SU-DHL-6 (cell line): ENCODE results near the gene ABCC4.

Source experiments
- H2AFZ ChIP-seq: fragments of 200-600 bp; sonication (generic); 2 replicates; pipeline ENCODE4 v1.6.1; 2014; ENCODE audit warnings: low read depth, mild to moderate bottlenecking, moderate library complexity, mixed read lengths, antibody characterized with exemption, low read length; ENCODE audit not compliant: severe bottlenecking
- H3F3A ChIP-seq: fragments of 200-600 bp; shearing (Covaris generic); 2 replicates; pipeline ENCODE4 v1.6.0; 2016; ENCODE audit warnings: antibody characterized with exemption, mild to moderate bottlenecking; ENCODE audit not compliant: insufficient read depth
- H3K27ac ChIP-seq: fragments of 200-600 bp; sonication (generic); 2 replicates; pipeline ENCODE4 v1.5.1; 2016; ENCODE audit warnings: low read depth, mild to moderate bottlenecking, low read length, moderate library complexity, mixed read lengths
- H3K27me3 ChIP-seq: fragments of 200-600 bp; sonication (generic), shearing (Covaris generic); 2 replicates; pipeline ENCODE4 v1.6.0; 2014; ENCODE audit warnings: mild to moderate bottlenecking, low read length
- H3K36me3 ChIP-seq: fragments of 200-600 bp; sonication (generic); 2 replicates; pipeline ENCODE4 v1.6.1; 2014; ENCODE audit warnings: mild to moderate bottlenecking, low read length, mixed read lengths
- H3K4me2 ChIP-seq: fragments of 300-600, 200-600 bp; shearing (Covaris generic), sonication (generic); 2 replicates; pipeline ENCODE4 v1.6.0; 2014; ENCODE audit warnings: low read length, low read depth, mild to moderate bottlenecking; ENCODE audit not compliant: poor library complexity, severe bottlenecking
- H3K4me3 ChIP-seq: fragments of 200-600 bp; sonication (generic); 2 replicates; pipeline ENCODE4 v1.5.1; 2014; ENCODE audit warnings: antibody characterized with exemption, low read length, mild to moderate bottlenecking, mixed read lengths; ENCODE audit not compliant: insufficient read depth, poor library complexity, severe bottlenecking
- H3K79me2 ChIP-seq: fragments of 200-600 bp; sonication (generic); 2 replicates; pipeline ENCODE4 v1.6.1; 2014; ENCODE audit warnings: mild to moderate bottlenecking, low read length, moderate library complexity; ENCODE audit not compliant: insufficient read depth
- H3K9ac ChIP-seq: fragments of 200-600 bp; sonication (generic); 2 replicates; pipeline ENCODE4 v1.7.0; 2014; ENCODE audit warnings: mild to moderate bottlenecking, low read length
- H3K9me2 ChIP-seq: fragments of 200-600 bp; sonication (generic); replicated peaks from 2 replicates; pipeline ENCODE4 v1.6.1; 2014; ENCODE audit warnings: low read length; ENCODE audit not compliant: insufficient read depth
- H3K9me3 ChIP-seq: fragments of 200-600 bp; sonication (generic); 2 replicates; pipeline ENCODE4 v1.6.1; 2014; ENCODE audit warnings: low read length, mixed read lengths; ENCODE audit not compliant: insufficient read depth
- H4K20me1 ChIP-seq: fragments of 200-600 bp; sonication (generic); 2 replicates; pipeline ENCODE4 v1.6.1; 2014; ENCODE audit warnings: low read depth, mild to moderate bottlenecking, antibody characterized with exemption, low read length, moderate library complexity, mixed read lengths
- EZH2phosphoT487 ChIP-seq: fragments of 200-600 bp; sonication (generic), shearing (Covaris generic); conservative IDR thresholded peaks from 2 replicates; pipeline ENCODE4 v1.6.1; 2018; ENCODE audit warnings: mild to moderate bottlenecking, antibody characterized with exemption, low read length, moderate library complexity, mixed read lengths
- TF ChIP-seq, protein P1 (sequence below): fragments of 200-600 bp; sonication (generic); IDR thresholded peaks from one replicate; pipeline ENCODE4 v1.5.1; 2017; ENCODE audit warnings: antibody characterized with exemption, mild to moderate bottlenecking, low read length, moderate library complexity; ENCODE audit not compliant: insufficient read depth, poor library complexity, severe bottlenecking

Gene ABCC4

DNA sequence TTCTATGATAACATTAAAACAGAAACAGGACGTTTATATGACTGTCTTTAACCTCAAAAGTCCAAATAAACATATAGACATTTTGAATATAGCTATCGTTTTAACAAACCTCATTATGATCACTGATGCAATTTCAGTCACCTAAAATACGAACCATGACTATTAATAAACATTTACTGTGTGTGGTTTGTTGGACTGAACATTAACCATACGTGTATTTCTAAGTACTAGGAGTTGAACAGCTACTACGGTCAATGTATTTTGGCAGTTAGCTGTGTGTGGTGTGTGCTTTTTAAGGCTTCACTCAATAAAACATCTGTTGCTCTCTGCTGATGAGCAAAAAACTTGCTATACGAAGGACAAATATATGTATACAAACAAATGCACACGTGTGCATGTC lies 281.4 kb downstream of the ABCC4 start:
- Histone ChIP-seq H3K36me3 (no peaks in the 10 kb centered on the region), H3K9me3 (no peaks in the 10 kb centered on the region), H3K79me2 (no peaks in the 10 kb centered on the region), H3F3A (no peaks in the 10 kb centered on the region), H3K27me3 (no peaks in the 10 kb centered on the region), H3K4me2 (no peak overlapping the region), H3K27ac (no peak overlapping the region), H3K9ac (no peak overlapping the region), H3K4me3 (no peak overlapping the region), H2AFZ (no peak overlapping the region), H3K9me2 (no peaks in the 10 kb centered on the region), H4K20me1 (no peaks in the 10 kb centered on the region)
- no peak for TF ChIP-seq EZH2phosphoT487
- TF ChIP-seq, protein P1, sequence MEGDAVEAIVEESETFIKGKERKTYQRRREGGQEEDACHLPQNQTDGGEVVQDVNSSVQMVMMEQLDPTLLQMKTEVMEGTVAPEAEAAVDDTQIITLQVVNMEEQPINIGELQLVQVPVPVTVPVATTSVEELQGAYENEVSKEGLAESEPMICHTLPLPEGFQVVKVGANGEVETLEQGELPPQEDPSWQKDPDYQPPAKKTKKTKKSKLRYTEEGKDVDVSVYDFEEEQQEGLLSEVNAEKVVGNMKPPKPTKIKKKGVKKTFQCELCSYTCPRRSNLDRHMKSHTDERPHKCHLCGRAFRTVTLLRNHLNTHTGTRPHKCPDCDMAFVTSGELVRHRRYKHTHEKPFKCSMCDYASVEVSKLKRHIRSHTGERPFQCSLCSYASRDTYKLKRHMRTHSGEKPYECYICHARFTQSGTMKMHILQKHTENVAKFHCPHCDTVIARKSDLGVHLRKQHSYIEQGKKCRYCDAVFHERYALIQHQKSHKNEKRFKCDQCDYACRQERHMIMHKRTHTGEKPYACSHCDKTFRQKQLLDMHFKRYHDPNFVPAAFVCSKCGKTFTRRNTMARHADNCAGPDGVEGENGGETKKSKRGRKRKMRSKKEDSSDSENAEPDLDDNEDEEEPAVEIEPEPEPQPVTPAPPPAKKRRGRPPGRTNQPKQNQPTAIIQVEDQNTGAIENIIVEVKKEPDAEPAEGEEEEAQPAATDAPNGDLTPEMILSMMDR = no peak

DNA sequence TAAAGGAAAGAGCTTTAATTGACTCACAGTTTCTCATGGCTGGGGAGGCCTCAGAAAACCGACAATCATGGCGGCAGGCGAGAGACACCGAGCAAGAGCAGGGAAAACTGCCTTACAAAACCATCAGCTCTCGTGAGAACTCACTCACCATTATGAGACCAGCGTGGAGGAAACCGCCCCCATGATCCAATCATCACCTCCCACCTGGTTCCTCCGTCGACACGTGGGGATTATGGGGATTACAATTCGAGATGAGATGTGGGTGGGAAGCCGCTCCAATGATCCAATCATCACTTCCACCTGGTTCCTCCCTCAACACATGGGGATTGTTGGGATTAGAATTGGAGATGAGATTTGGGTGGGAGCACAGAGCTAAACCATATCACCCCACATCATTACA lies 293.9 kb downstream of the ABCC4 start:
- no peaks in the 10 kb centered on the region for H3K36me3 ChIP-seq
- no peak overlapping the region for H3K4me2 ChIP-seq
- H3K9me3 ChIP-seq = no peaks in the 10 kb centered on the region
- no peaks in the 10 kb centered on the region for H3F3A ChIP-seq
- no peak overlapping the region for H3K9ac ChIP-seq
- H3K9me2 ChIP-seq = no peaks in the 10 kb centered on the region
- TF ChIP-seq EZH2phosphoT487 = no peak
- TF ChIP-seq, protein P1 = no peak
- H2AFZ ChIP-seq = no peak overlapping the region
- no peaks in the 10 kb centered on the region for H3K27me3 ChIP-seq
- H4K20me1 ChIP-seq = no peaks in the 10 kb centered on the region
- H3K79me2 ChIP-seq = no peaks in the 10 kb centered on the region
- no peak overlapping the region for H3K4me3 ChIP-seq
- H3K27ac ChIP-seq = no peak overlapping the region

DNA sequence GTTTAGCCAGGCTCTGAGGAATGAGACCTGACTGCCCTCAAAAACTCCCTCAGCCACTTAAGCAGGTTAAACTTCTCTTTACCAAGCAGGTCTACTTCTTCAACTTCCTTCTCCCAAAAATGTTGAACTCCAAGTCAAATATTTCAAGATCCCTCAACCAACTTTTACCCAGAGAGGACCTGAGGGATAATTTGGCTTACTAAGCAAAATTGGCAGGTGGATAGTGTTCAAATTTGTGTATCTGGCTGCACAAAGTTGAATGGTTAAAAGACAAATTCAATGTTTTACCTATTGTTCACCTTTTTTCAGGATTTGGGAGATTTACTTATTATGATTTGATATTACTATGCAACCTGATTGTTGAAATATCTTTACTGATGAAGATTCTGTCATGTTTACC lies 296.0 kb downstream of the ABCC4 start:
- TF ChIP-seq, protein P1 = no peak
- no peak for TF ChIP-seq EZH2phosphoT487
- H3K79me2 ChIP-seq = no peaks in the 10 kb centered on the region
- no peak overlapping the region for H3K9ac ChIP-seq
- H3K36me3 ChIP-seq = no peaks in the 10 kb centered on the region
- H3K9me3 ChIP-seq = no peaks in the 10 kb centered on the region
- H3F3A ChIP-seq = no peaks in the 10 kb centered on the region
- H3K9me2 ChIP-seq = no peaks in the 10 kb centered on the region
- H3K4me3 ChIP-seq = no peak overlapping the region
- H4K20me1 ChIP-seq = no peaks in the 10 kb centered on the region
- no peak overlapping the region for H3K4me2 ChIP-seq
- no peak overlapping the region for H3K27ac ChIP-seq
- no peak overlapping the region for H2AFZ ChIP-seq
- no peaks in the 10 kb centered on the region for H3K27me3 ChIP-seq
